ENCODE measurements around the gene NPAS3. TPM values are rescaled to one million over a fixed set of nuclear protein-coding genes. Genes with fewer than 3 reads are reported as not detected.

NPAS3 gene
- total RNA-seq, 1 donor from 2014 or later = 5.2 TPM

GRCh38 chr14:32980902-32981501 is 42.3 kb downstream of the NPAS3 start:
- Mint-ChIP-seq H3K27ac (no peak overlapping the region), H3K4me1 (no peaks in the 10 kb centered on the region), H3K9me3 (no peaks in the 10 kb centered on the region), H3K36me3 (no peaks in the 10 kb centered on the region), H3K4me3 (no peak overlapping the region), H3K27me3 (ENCODE audit: low read depth) (no peaks in the 10 kb centered on the region)
- no peak for DNase-seq (ENCODE audit: low spot score in 2 of 2, unreplicated experiment in 2 of 2)
- TF ChIP-seq CTCF (IDR thresholded peaks at IDR 0.05; ENCODE audit: unreplicated experiment) = no peak

GRCh38 chr14:32984241-32984930 is 45.7 kb downstream of the NPAS3 start:
- H3K27ac Mint-ChIP-seq = no peak overlapping the region
- H3K36me3 Mint-ChIP-seq = no peaks in the 10 kb centered on the region
- H3K27me3 Mint-ChIP-seq (ENCODE audit: low read depth) = no peaks in the 10 kb centered on the region
- H3K9me3 Mint-ChIP-seq = peaks cover 3% of the 10 kb centered on the region
- peaks cover 3% of the 10 kb centered on the region for H3K4me1 Mint-ChIP-seq
- TF ChIP-seq CTCF (IDR thresholded peaks at IDR 0.05; ENCODE audit: unreplicated experiment) = no peak
- H3K4me3 Mint-ChIP-seq = no peak overlapping the region
- no peak for DNase-seq (ENCODE audit: low spot score in 2 of 2, unreplicated experiment in 2 of 2)

GRCh38 chr14:32985866-32986265 is 47.2 kb downstream of the NPAS3 start:
- no peak for TF ChIP-seq CTCF (IDR thresholded peaks at IDR 0.05; ENCODE audit: unreplicated experiment)
- Mint-ChIP-seq H3K9me3 (peaks cover 3% of the 10 kb centered on the region), H3K27me3 (ENCODE audit: low read depth) (no peaks in the 10 kb centered on the region), H3K36me3 (no peaks in the 10 kb centered on the region), H3K27ac (no peak overlapping the region), H3K4me1 (peaks cover 3% of the 10 kb centered on the region), H3K4me3 (no peak overlapping the region)
- DNase-seq (ENCODE audit: low spot score in 2 of 2, unreplicated experiment in 2 of 2) = no peak

GRCh38 chr14:32986791-32987540 is 48.3 kb downstream of the NPAS3 start:
- peaks cover 3% of the 10 kb centered on the region for H3K4me1 Mint-ChIP-seq

GRCh38 chr14:32991691-32992090 is 53.0 kb downstream of the NPAS3 start:
- no peak for DNase-seq (ENCODE audit: low spot score in 2 of 2, unreplicated experiment in 2 of 2)
- no peaks in the 10 kb centered on the region for H3K27me3 Mint-ChIP-seq (ENCODE audit: low read depth)
- H3K4me3 Mint-ChIP-seq = no peak overlapping the region
- peaks cover 9% of the 10 kb centered on the region for H3K4me1 Mint-ChIP-seq
- H3K27ac Mint-ChIP-seq = no peak overlapping the region
- peaks cover 8% of the 10 kb centered on the region for H3K36me3 Mint-ChIP-seq
- H3K9me3 Mint-ChIP-seq = peaks cover 15% of the 10 kb centered on the region
- TF ChIP-seq CTCF (IDR thresholded peaks at IDR 0.05; ENCODE audit: unreplicated experiment) = no peak

More at GRCh38 chr14:32986791-32987540, 48.3 kb downstream of the NPAS3 start:
- TF ChIP-seq CTCF (IDR thresholded peaks at IDR 0.05; ENCODE audit: unreplicated experiment) = no peak
- no peak for DNase-seq (ENCODE audit: low spot score in 2 of 2, unreplicated experiment in 2 of 2)
- H3K36me3 Mint-ChIP-seq = no peaks in the 10 kb centered on the region
- H3K27ac Mint-ChIP-seq = no peak overlapping the region
- peaks cover 3% of the 10 kb centered on the region for H3K9me3 Mint-ChIP-seq
- H3K27me3 Mint-ChIP-seq (ENCODE audit: low read depth) = no peaks in the 10 kb centered on the region
- H3K4me3 Mint-ChIP-seq = no peak overlapping the region

Measured in mesothelial cell of epicardium (in vitro differentiated cells).